ENCODE results near the gene SMG9. TPM values are rescaled to one million over a fixed set of nuclear protein-coding genes. Genes with fewer than 3 reads are reported as not detected.

SMG9 gene, protein sequence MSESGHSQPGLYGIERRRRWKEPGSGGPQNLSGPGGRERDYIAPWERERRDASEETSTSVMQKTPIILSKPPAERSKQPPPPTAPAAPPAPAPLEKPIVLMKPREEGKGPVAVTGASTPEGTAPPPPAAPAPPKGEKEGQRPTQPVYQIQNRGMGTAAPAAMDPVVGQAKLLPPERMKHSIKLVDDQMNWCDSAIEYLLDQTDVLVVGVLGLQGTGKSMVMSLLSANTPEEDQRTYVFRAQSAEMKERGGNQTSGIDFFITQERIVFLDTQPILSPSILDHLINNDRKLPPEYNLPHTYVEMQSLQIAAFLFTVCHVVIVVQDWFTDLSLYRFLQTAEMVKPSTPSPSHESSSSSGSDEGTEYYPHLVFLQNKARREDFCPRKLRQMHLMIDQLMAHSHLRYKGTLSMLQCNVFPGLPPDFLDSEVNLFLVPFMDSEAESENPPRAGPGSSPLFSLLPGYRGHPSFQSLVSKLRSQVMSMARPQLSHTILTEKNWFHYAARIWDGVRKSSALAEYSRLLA
- 42.6 TPM for polyA plus RNA-seq (2013, experiment 1 of 2; ENCODE audit: insufficient read length)
- 41.5 TPM for polyA plus RNA-seq (2013, experiment 2 of 2; ENCODE audit: insufficient read length)

DNA sequence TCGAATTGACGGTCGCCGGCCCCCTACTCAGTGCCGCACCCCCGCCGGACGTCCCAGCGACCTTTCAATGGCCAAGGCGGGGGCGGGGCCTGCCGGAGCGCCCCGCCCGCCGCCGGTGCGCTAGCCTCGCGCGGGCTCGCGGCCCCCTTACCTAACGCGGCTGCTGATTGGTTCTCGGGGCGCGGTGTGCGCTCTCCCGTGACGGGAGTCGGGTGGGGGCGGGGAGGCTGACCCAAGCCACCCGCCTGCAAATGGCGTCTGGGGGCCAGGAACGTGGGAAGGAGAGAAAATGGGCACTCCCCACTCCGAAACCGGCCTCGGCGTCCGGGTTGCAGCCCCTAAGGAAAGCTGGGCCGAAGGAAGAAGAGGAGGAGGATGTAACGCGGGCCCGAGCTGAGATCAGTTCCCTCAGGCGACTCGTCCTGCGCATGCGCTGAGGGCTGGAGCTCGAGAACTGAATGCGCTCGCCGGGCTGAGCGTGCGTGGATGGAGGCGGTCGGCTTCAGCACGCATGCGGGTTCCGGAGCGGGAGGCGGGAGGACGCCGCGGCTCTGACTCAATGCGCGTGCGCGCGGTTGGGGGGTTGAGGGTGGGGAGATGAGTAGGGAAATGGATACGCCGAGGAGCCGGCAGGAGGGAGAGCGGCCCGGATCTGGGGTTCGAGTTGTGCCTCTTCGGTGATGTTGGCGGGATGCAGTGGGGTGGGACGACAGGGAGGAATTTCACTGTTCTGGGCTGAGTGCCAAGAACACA is at the start of gene SMG9:
SMG9 (minus strand) TSS at position 460 of the 753 bp plus-strand sequence. CDS start 4,221 bp downstream, outside the sequence.
- DNase-seq = peak; percentile 99

DNA sequence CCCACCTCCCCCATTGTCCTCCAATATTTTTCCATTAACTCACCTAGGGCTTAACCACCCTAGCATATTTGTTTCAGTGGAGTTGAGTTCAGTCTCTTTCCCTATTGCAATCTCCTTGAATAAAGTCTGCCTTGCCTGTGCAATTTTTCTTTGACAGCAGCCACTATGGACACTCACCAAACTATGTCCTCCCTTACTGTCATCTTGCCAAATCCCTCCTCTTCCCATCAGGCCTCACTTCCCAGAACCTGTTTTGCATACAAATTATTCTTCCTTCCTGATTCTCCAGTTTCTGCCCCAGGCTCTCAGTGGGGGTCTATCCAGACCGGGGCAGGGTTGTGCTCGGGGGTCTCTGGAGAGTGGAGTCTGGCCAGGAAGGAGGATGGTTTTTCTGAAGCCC is 49.7 kb upstream of the SMG9 start:
- DNase-seq = no peak

DNA sequence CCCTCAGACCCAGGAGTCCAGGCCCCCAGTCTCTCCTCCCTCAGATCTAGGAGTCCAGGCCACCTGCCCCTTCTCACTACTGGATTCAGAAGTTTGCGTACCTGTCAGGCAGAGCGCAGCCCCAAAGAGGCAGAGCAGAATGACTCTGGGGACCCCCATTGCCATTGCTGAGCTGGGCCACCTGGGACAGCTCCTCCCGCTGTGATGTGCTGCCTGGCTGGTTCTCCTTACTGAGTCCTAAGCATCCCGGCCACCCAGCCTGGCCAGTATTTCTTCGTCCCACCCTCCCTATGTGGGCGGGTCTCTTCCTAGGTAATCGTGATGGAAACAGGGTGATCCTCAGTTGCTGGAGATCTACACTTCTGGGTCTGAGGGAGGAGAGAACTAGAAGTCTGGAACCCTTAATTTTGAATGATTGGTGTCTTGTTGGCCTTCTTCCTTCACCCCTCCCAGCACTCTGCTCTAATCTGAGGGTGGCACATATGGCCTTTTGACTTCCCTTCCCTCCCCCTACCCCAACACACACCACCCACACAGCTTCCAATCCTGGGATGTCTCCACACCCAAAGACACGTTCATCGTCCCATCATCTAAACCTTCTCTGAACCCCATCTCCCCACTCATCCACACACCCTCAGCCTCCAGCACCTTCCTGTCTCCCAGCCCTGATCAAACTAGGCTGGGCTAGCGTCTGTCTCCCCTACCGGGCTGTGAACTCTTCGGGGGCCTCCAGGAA is 47.6 kb upstream of the SMG9 start, which contains the start of gene LYPD5:
LYPD5 (minus strand) TSS at position 232 of the 736 bp plus-strand sequence; CDS start at position 165, 67 bp downstream.
- no peak for DNase-seq

DNA sequence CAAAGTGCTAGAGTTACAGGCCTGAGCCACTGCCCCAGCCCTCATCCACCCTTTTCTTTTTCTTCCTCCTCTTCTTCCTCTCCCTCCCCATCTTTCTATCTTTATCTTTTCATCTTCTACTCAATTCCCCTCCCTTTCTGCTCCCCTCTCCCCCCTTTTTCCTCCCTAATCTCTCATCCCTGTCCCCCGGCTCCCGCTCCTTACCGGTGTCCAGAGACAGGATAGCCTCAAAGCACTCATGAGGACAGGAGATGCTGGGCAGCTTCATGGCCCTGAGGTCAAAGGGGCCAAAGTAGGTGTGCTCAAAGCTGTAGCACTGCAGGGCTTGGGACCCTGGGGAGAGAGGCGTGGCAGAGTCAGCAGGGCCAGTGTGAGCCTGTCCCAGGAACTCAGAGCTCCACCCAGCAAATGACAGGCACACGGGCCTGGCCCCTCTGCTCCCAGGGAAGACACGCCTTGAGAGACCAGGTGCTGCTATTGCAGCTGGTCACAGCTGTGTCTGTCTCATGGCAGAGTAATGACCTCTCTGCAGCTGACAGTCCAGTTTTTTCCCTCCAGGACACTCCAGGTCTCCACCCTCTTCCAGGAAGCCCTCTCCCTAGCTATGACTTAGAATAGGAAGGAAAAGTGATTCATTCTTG is 44.9 kb upstream of the SMG9 start:
- no peak for DNase-seq

DNA sequence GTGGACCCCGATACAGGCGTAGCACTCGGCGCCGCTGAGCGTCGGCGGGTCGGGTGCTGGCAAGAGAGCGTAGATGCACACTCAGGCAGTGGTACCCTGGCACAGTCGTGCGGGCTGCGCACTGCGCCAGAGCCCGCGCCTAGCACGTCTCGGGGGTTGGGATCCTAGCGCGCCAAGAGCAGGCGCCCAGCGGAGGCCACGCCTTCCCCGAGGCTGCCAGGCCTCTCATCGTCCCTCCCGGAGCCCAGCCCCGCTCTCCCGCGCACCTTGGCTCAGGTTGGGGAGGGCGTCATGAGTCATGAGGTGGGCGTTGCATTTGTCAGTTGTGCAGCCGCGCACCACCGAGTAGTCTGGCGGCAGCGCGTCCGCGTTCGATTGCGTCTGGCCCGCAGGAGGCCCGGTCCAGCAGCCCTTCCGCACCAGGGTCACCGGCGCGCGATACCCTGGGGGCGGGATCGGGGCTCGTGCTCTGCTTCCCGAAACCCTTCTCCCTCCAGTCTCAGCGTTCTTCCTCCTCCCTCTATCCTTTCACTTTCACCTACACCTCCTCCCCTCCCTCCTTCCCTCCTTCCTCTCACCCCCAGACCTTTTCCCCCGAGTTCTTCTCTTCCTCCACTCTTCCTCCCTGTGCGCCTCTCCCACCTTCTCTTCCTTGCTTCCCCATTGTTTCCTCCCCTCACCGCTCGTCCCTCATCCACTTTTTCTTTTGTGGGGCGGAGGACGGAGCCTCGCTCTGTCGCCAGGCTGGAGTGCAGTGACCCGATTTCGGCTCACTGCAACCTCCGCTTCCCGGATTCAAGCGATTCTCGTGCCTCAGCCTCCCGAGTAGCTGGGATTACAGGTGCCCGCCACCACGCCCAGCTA is 44.0 kb upstream of the SMG9 start:
- no peak for DNase-seq

DNA sequence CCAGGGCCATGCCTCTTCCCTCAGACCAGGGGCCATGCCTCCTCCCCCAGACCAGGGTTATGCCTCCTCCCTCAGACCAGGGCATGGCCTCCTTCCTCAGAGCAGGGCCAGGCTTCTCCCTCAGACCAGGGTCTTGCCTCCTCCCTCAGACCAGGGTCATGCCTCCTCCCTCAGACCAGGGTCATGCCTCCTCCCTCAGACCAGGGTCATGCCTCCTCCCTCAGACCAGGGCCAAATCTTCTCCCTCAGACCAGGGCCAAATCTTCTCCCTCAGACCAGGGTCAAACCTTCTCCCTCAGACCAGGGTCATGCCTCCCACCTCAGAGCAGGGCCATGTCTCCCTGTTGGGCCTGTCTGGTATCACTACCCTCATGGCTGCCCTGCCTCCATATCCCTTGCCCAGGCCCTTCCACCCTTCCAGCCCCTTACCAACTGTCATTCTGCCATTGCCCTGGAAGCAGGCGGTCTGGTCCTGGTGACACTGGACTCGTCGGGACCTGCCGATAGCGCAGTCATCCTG is 43.3 kb upstream of the SMG9 start:
- no peak for DNase-seq

DNA sequence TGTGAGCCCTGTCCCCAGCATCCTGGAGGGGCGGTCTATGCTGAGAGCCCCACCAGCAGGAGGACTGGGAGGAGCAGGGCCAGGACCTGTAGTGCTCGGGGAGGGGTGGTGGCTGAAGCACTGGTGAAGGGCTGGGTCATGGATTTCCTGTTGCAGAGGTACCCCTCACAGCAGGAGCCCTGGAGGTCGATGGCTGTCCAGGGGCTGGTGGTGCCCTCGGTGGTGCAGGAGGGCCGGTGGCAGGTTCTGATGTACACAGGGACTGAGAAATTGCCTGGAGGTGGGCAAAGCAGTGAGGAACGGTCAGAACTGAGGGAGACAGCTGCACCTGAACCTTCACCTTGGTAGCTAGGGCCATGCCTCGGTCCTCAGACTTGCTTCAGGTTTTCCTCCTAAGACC is 42.8 kb upstream of the SMG9 start:
- no peak for DNase-seq

DNA sequence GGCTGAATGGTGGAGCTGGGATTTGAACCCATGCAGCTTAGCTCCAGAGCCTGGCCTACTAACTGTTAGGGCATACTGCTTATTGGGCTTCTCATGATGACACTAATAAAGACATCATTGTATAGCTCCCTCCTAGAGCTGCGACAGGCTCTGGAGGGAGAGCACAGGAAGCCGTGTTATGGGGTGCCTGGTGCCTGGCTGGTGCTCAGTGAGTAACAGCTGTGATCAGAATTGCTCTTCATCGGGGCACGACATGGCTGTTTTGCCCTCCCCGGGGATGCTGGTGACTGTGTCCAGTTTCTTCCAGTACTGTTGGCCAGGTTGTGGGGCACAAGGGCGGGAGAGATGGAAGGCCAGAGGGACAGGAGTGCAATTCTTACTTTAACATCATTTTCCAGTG is 42.4 kb upstream of the SMG9 start:
- DNase-seq = no peak

DNA sequence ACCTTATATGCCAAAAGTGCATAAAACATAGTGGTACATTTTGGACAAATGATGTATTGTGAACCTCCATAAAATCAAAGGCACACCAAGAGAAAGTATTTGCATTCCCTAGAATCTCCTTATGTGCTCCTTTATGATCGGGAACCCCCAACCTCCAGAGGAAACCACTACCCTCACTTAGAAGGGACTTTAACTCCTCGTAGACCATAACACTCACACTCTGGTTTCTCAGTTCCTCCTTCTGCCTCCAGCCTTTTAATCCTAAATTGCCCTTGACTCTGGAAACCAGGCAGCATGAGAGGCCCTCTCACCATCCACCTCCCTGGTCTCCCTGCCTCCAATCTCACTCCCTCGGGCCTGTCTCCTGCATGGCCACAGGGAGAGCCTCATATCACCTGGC is 35.8 kb upstream of the SMG9 start:
- DNase-seq = no peak

DNA sequence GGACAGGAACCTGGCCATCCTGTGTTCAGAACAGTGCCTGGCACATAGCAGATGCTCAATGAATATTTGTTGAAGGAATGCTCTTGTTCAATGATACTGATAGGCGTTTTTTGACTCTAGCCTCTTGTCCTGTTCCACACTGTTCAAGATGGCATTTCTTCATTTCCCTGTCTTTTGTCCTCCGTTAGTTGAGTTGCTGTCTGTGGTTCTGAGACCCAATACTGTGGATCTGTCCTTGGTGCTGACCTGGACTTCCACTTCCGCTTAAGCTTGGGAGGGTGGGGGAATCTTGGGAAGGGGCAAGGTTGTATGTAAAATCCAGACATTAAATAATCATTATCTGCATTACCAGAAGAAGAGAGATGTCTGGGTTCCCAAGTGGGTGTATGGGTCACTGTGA is 34.3 kb upstream of the SMG9 start:
- peak; percentile 53 for DNase-seq

DNA sequence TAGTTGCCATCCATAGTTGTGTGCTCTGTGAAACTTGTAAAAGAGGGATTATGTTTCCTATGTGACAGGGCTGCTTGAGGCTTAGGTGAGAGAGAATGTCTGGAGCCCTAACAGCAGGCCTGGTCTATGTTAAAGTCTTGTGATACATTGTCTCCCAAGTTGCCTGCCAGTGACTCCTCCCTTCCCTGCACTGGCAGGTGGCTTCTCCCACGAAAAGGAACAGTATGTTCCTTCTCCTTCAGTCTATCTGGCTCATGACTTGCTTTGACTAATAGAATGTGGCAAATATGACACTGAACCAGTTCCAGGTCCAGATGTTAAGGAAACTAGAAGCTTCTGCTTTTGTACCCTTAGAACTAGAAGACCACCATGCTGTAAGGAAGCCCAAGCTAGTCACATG is 31.9 kb upstream of the SMG9 start:
- no peak for DNase-seq

DNA sequence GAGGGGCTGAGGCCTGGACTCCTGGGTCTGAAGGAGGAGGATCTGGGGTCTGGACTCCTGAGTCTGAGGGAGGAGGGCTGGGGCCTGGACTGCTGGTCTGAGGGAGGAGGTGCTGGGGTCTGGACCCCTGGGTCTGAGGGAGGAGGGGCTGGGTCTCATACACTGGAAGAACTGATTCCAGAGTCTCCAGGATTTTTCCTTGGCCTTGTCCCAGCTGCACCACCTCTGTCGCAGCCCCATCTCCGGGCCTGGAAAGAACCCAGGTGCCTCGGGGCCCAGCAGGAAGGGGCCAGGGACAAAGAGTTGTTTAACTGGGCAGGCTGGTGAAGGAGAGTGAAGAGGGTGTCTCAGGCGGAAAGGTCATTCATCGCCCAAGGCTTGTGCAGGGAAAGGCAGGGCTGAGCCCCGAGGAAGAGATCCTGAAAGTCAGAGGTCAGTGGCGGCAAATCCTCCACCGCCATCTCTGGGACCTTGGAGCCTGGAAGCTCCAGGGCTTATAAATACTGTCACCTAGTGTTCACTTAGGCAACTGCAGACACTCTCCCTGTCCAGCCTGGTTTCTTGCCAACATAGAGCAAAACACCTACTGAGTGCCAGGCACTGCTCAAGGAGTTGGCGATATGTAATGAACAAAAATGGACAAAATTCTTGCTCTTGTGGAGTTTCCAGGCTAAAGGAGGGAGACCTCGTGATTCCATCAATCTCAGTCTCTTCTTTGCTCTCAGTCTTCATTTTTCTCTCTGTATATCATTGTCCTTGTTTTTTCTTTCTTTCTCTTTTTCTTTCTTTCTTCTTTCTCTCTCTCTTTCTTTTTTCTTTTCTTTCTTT is 30.4 kb upstream of the SMG9 start:
- peak; percentile 71 for DNase-seq

DNA sequence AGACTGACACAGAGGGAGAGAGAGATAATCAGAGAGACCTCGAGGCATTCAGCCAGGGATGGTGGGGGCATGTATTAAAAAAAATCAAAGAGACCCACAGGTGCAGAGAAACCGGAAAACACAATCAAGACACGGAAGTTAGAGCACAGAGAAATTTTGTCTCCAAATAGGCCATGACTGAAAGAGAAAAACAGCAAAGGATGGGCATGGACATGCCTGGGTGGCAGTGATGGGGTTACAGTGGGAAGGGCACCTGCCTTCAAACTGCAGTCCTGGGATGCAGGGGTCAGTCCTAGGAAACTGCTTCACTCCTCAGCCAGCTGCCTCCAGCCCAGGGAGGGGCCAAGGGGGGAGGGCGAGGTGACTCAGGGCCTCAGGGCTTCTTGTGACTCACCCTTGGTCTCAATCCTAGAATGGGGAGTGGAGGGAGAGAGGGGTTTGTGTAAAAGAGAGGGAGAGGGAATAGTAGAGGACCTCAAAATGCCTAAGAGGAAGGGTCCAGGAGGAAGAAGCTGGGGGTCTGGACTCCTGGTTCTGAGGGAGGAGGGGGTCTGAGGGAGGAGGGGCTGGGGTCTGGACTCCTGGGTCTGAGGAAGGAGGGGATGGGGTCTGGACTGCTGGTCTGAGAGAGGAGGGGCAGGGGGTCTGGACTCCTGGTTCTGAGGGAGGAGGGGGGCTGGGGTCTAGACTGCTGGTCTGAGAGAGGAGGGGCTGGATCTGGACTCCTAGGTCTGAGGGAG is 29.6 kb upstream of the SMG9 start:
- DNase-seq = peak; percentile 84

DNA sequence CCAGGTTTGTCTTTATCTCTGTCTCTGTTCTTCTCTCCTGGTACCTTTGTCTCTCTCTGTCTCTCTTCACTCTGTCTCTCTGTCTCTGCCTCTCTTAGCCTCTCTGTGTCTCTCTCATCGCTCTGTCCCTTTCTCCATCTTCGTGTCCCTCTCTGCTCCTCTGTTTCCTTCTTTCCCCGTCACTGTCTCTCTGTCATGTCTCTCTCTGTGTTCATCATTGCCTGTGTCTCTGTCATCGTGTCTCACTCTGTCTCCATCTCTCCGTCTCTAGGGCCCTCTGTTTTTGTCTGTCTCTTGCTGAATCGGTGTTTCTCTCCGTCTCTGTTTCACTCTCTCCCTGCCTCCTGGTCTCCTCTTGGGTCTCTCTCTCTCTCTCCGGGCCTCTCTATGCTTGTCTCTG is 28.9 kb upstream of the SMG9 start:
- no peak for DNase-seq

DNA sequence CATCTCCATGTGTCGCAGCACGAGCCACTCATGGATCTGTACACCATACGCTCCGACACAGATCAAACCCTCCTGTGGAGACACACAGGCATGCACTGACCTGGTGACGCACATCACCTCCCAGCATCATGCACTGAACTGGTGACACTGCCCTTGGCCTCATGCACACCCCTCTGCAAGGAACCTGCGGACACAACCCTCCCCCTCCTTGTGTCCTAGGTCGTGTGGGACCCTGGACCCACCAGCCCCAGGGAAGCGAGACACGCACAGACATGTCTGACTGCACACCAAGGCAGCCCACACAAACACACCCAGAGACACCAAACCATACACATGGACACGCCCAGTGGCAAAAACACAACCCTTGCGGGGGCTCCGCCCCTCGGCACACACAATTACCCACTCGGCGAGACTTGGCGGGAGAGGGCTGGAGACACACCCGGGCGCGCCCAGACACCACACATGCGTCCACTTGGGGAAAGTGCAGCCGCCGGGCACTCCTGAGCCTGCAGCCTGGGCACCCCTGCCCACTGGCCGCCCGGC is 28.0 kb upstream of the SMG9 start:
- DNase-seq = no peak

DNA sequence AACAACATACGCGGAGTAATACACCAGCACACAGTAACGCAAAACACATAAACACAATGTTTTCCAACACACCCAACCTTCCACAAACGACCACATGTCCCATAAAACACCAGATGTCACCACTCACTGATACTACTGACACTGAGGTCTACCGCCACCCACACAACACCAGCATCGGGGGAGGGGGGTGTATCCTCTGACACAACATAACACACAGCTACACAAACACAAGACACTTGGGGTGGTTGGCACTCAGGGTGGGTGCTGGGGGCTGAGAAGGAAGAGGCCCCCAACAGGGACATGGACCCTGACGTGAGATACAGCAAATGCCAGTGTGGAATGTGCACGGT is 27.5 kb upstream of the SMG9 start:
- no peak for DNase-seq

DNA sequence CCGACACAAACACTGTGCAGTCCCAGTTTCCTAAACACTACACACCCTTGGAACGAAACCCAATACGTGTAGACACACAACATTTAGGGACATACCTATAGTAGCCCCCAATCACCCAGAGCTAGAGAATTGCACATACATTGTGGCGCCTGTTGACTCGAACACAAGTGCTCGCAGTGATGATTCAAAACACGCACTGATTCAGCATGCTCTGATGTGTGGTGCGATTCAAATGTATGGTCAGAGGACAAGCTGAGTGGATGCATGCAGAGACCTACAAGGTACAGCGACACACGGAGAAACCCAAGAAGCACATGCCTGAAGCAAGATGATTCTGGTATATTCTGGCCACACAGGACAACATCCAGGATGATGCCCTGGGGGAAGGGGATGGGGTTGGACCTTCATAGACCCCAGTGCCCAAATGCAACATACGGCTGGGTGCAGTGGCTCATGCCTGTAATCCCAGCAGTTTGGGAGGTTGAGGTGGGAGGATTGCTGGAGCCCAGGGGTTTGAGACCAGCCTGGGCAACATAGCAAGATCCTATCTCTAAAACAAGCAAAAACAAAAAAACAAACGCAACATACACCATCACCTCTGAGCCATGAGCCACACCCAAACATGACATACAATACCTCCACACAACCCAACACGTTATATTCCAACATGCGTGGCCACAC is 27.0 kb upstream of the SMG9 start:
- no peak for DNase-seq

Measured in fibroblast of skin of scalp (primary cell).